ENCODE measurements around the gene COL6A3. TPM values are rescaled to one million over a fixed set of nuclear protein-coding genes. Genes with fewer than 3 reads are reported as not detected.
A peak's percentile ranks its signal among the peaks of the same experiment; 100 is the strongest.

Gene COL6A3
- polyA plus RNA-seq, 1 of the 3 experiments (the other 2 are of a cell fraction): 18.5 TPM

DNA sequence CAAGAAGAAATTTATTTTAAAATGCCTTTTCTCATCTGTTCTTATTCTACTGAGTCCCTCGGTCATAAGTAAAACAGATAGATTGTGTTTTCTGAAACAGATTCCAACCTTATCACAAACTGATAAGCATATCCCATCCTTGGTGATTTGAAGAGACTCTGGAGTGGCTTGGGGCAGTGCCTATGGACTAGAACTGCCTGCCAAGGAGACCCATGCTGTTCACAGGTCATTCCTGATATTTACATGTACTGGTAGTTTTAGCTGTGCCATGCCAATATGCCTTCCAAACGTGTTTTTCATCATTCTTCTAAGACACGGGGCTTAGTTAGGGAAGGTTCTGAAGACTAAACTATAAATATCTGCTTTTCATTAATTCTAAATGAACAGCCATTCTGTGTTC lies 11.4 kb upstream of the COL6A3 start:
- H3K27me3 ChIP-seq (ENCODE audit: insufficient read depth): no peaks in the 10 kb centered on the region
- H3K9me3 ChIP-seq: no peaks in the 10 kb centered on the region
- peaks cover 16 to 18% of the 10 kb centered on the region in 2 experiments; a peak in 2 of 4 replicates for H3K4me1 ChIP-seq (ENCODE audit: control insufficient read depth in 1 of 2, insufficient read depth in 2 of 2, low read depth in 1 of 2, low read length in 1 of 2)
- no peaks in the 10 kb centered on the region for H3K79me2 ChIP-seq (ENCODE audit: insufficient read depth)
- TF ChIP-seq, protein P1, sequence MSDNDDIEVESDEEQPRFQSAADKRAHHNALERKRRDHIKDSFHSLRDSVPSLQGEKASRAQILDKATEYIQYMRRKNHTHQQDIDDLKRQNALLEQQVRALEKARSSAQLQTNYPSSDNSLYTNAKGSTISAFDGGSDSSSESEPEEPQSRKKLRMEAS (IDR thresholded peaks at IDR 0.05; ENCODE audit: low read depth): no peak
- TF ChIP-seq ELF1 (IDR thresholded peaks at IDR 0.05) (no peak), NFIC (IDR thresholded peaks at IDR 0.05; ENCODE audit: borderline replicate concordance) (no peak), EP300 (IDR thresholded peaks at IDR 0.05; ENCODE audit: borderline replicate concordance in 1 of 2, low read depth in 1 of 2, low read length in 1 of 2) (no peak), TAF1 (IDR thresholded peaks at IDR 0.05; ENCODE audit: borderline replicate concordance, low read depth, low read length) (no peak), GATA2 (CRISPR knock-in tag; IDR thresholded peaks at IDR 0.05) (no peak; the same call in 1 of the 2 replicates), RXRA (IDR thresholded peaks at IDR 0.05; ENCODE audit: borderline replicate concordance, low read depth) (no peak), SMC3 (IDR thresholded peaks at IDR 0.05; ENCODE audit: low read depth, low read length) (no peak), MXI1 (IDR thresholded peaks at IDR 0.05; ENCODE audit: low read depth, low read length) (no peak), CHD2 (IDR thresholded peaks at IDR 0.05; ENCODE audit: low read length, partially characterized antibody) (no peak), FOXJ3 (CRISPR knock-in tag; IDR thresholded peaks at IDR 0.05) (no peak), FOXM1 (IDR thresholded peaks at IDR 0.05; ENCODE audit: low read depth) (no peak), YY1 (IDR thresholded peaks at IDR 0.05; ENCODE audit: low read depth) (no peak), TEAD4 (IDR thresholded peaks at IDR 0.05; ENCODE audit: borderline replicate concordance, insufficient read depth) (no peak)
- TF ChIP-seq, protein P2, sequence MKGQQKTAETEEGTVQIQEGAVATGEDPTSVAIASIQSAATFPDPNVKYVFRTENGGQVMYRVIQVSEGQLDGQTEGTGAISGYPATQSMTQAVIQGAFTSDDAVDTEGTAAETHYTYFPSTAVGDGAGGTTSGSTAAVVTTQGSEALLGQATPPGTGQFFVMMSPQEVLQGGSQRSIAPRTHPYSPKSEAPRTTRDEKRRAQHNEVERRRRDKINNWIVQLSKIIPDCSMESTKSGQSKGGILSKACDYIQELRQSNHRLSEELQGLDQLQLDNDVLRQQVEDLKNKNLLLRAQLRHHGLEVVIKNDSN (IDR thresholded peaks at IDR 0.05; ENCODE audit: borderline replicate concordance, low read depth): no peak
- TF ChIP-seq, protein P3, sequence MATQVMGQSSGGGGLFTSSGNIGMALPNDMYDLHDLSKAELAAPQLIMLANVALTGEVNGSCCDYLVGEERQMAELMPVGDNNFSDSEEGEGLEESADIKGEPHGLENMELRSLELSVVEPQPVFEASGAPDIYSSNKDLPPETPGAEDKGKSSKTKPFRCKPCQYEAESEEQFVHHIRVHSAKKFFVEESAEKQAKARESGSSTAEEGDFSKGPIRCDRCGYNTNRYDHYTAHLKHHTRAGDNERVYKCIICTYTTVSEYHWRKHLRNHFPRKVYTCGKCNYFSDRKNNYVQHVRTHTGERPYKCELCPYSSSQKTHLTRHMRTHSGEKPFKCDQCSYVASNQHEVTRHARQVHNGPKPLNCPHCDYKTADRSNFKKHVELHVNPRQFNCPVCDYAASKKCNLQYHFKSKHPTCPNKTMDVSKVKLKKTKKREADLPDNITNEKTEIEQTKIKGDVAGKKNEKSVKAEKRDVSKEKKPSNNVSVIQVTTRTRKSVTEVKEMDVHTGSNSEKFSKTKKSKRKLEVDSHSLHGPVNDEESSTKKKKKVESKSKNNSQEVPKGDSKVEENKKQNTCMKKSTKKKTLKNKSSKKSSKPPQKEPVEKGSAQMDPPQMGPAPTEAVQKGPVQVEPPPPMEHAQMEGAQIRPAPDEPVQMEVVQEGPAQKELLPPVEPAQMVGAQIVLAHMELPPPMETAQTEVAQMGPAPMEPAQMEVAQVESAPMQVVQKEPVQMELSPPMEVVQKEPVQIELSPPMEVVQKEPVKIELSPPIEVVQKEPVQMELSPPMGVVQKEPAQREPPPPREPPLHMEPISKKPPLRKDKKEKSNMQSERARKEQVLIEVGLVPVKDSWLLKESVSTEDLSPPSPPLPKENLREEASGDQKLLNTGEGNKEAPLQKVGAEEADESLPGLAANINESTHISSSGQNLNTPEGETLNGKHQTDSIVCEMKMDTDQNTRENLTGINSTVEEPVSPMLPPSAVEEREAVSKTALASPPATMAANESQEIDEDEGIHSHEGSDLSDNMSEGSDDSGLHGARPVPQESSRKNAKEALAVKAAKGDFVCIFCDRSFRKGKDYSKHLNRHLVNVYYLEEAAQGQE (IDR thresholded peaks at IDR 0.05; ENCODE audit: low read depth, low read length): no peak
- TF ChIP-seq, protein P4, sequence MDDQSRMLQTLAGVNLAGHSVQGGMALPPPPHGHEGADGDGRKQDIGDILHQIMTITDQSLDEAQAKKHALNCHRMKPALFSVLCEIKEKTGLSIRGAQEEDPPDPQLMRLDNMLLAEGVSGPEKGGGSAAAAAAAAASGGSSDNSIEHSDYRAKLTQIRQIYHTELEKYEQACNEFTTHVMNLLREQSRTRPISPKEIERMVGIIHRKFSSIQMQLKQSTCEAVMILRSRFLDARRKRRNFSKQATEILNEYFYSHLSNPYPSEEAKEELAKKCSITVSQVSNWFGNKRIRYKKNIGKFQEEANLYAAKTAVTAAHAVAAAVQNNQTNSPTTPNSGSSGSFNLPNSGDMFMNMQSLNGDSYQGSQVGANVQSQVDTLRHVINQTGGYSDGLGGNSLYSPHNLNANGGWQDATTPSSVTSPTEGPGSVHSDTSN (IDR thresholded peaks at IDR 0.05): no peak
- no peak overlapping the region for H3K4me3 ChIP-seq (ENCODE audit: low read depth in 2 of 2, low read length in 1 of 2)
- no peaks in the 10 kb centered on the region for H3K36me3 ChIP-seq (replicated peaks in 1 of 2; ENCODE audit: control insufficient read depth in 1 of 2, insufficient read depth in 2 of 2, low read length in 1 of 2)
- no peak overlapping the region for H3K4me2 ChIP-seq
- no peak for DNase-seq
- H2AFZ ChIP-seq (ENCODE audit: low read depth): peak overlapping the region; percentile 50; the same call in 1 of the 2 replicates
- H3K9ac ChIP-seq: peak overlapping the region; percentile 34; the same call in 1 of the 2 replicates
- H3K27ac ChIP-seq (ENCODE audit: low read depth in 2 of 2, low read length in 1 of 2): peak overlapping the region; percentile 59 to 82
- ChIA-PET POLR2A (no interaction called here), CTCF (no interaction called here)
- WGBS (ENCODE audit: low lambda C conversion rate): 33% methylated on average over 3 of the region's 3 CpGs
- H3F3A ChIP-seq (replicated peaks; ENCODE audit: insufficient read depth): peaks cover 23% of the 10 kb centered on the region
- no peaks in the 10 kb centered on the region for H3K9me2 ChIP-seq
- H4K20me1 ChIP-seq (ENCODE audit: insufficient read depth): no peaks in the 10 kb centered on the region

Data from SK-N-SH (cell line).